ENCODE data around the gene B3GALT2.
"Not testable (repeated sequence)": the region's sequence is repeated elsewhere in the genome, so short reads cannot be mapped to it uniquely, and the experiment has no call there.

The B3GALT2 gene

GRCh38 chr1:193185901-193186731 lies at the start of gene B3GALT2:
Gene B3GALT2 (minus strand): TSS chr1:193186613. CDS start chr1:193181562, 5,051 bp downstream.
- DNase-seq: no peak

- no peak for DNase-seq
Observed at GRCh38 chr1:193234530-193234929, 48.1 kb upstream of the B3GALT2 start.

- DNase-seq: not testable (repeated sequence)
Observed at GRCh38 chr1:193231146-193231545, 44.7 kb upstream of the B3GALT2 start.

- no peak for DNase-seq
Observed at GRCh38 chr1:193229136-193229535, 42.7 kb upstream of the B3GALT2 start.

GRCh38 chr1:193222056-193222615 lies 35.7 kb upstream of the B3GALT2 start:
- DNase-seq: no peak

- no peak for DNase-seq
Observed at GRCh38 chr1:193221651-193222050, 35.2 kb upstream of the B3GALT2 start.

GRCh38 chr1:193219391-193219790 lies 33.0 kb upstream of the B3GALT2 start:
- DNase-seq: no peak

- DNase-seq: no peak
Observed at GRCh38 chr1:193216920-193217319, 30.5 kb upstream of the B3GALT2 start.

- no peak for DNase-seq
Observed at GRCh38 chr1:193213998-193214397, 27.6 kb upstream of the B3GALT2 start.

GRCh38 chr1:193212637-193213036 lies 26.2 kb upstream of the B3GALT2 start:
- DNase-seq: no peak

- no peak for DNase-seq
Observed at GRCh38 chr1:193211539-193211938, 25.1 kb upstream of the B3GALT2 start.

GRCh38 chr1:193210996-193211395 lies 24.6 kb upstream of the B3GALT2 start:
- no peak for DNase-seq

GRCh38 chr1:193201021-193201420 lies 14.6 kb upstream of the B3GALT2 start:
- no peak for DNase-seq

- DNase-seq: no peak
Observed at GRCh38 chr1:193199940-193200339, 13.5 kb upstream of the B3GALT2 start.

- DNase-seq: no peak
Observed at GRCh38 chr1:193192586-193192985, 6.2 kb upstream of the B3GALT2 start.

GRCh38 chr1:193190096-193190744 lies 3.8 kb upstream of the B3GALT2 start:
- DNase-seq: no peak

- DNase-seq: no peak
Observed at GRCh38 chr1:193189442-193190095, 3.2 kb upstream of the B3GALT2 start.

- DNase-seq: not testable (repeated sequence)
Observed at GRCh38 chr1:193188915-193189314, 2.5 kb upstream of the B3GALT2 start.

GRCh38 chr1:193187114-193187513 lies 701 bp upstream of the B3GALT2 start:
- DNase-seq: no peak

- no peak for DNase-seq
Observed at GRCh38 chr1:193185211-193185610, 1.2 kb downstream of the B3GALT2 start.

- DNase-seq: no peak
Observed at GRCh38 chr1:193184776-193185175, 1.6 kb downstream of the B3GALT2 start.

- no peak for DNase-seq
Observed at GRCh38 chr1:193183019-193183627, 3.3 kb downstream of the B3GALT2 start.

GRCh38 chr1:193181985-193182384 lies 4.4 kb downstream of the B3GALT2 start:
- no peak for DNase-seq

Data from activated naive CD4-positive, alpha-beta T cell (primary cell).